CD4-positive, alpha-beta memory T cell (primary cell): Measurements from ENCODE around the gene ADAM30. TPM values are rescaled to one million over a fixed set of nuclear protein-coding genes. Genes with fewer than 3 reads are reported as not detected.

ENCODE experiments used
- CTCF ChIA-PET: fragments of 350-600 bp; sonication (Branson Sonifier 250); formaldehyde crosslinking; loops from one replicate; lab custom pipeline; 2021; ENCODE audit warnings: inconsistent platforms; ENCODE audit not compliant: partially characterized antibody; lab: Charles Lee
- POLR2A ChIA-PET: fragments of 350-600 bp; sonication (Branson Sonifier 250); formaldehyde crosslinking; loops from one replicate; lab custom pipeline; 2021; ENCODE audit not compliant: partially characterized antibody; lab: Charles Lee
- DNase-seq, 5 donors: peaks; one replicate each; pipeline versions ENCODE4 v3.0.0 to v3.0.0-alpha.2; 2020 to 2022; ENCODE audit warnings: mixed read lengths in 1 of 5
- H3K27ac ChIP-seq: one replicate; pipeline ENCODE4 v1.7.0; 2013; ENCODE audit warnings: low read depth, low read length
- H3K27me3 ChIP-seq: 2 replicates; pipeline ENCODE4 v1.7.0; 2013; ENCODE audit warnings: mild to moderate bottlenecking, low read length, moderate library complexity; ENCODE audit not compliant: insufficient read depth
- H3K36me3 ChIP-seq: 2 replicates; pipeline ENCODE4 v1.7.0; 2013; ENCODE audit warnings: mild to moderate bottlenecking, low read length, moderate library complexity; ENCODE audit not compliant: insufficient read depth
- H3K4me1 ChIP-seq: 2 replicates; pipeline ENCODE4 v1.7.0; 2013; ENCODE audit warnings: mild to moderate bottlenecking, low read length, moderate library complexity; ENCODE audit not compliant: insufficient read depth
- H3K4me3 ChIP-seq, 2 donors: one replicate each; pipeline ENCODE4 v1.7.0; 2013; ENCODE audit warnings: low read length in 2 of 2, mild to moderate bottlenecking in 1 of 2
- H3K9me3 ChIP-seq, 2 donors: one replicate each; pipeline ENCODE4 v1.7.0; 2013; ENCODE audit warnings: low read length in 2 of 2, control low read depth in 1 of 2; ENCODE audit not compliant: control insufficient read depth in 1 of 2
- H3K27ac Mint-ChIP-seq, 7 donors: one replicate each; pipeline ENCODE4 v1.8.0; 2020 to 2021; ENCODE audit warnings: mixed read lengths in 7 of 7, mild to moderate bottlenecking in 6 of 7, inconsistent platforms in 3 of 7, moderate library complexity in 3 of 7
- H3K27me3 Mint-ChIP-seq, 2 donors: one replicate each; pipeline ENCODE4 v1.8.0; 2020 to 2021; ENCODE audit warnings: mixed read lengths in 2 of 2
- H3K36me3 Mint-ChIP-seq, 2 donors: one replicate each; pipeline ENCODE4 v1.8.0; 2020 to 2021; ENCODE audit warnings: mixed read lengths in 2 of 2, inconsistent platforms in 1 of 2, mild to moderate bottlenecking in 1 of 2
- H3K4me1 Mint-ChIP-seq, 4 donors: one replicate each; pipeline ENCODE4 v1.8.0; 2020 to 2021; ENCODE audit warnings: mixed read lengths in 4 of 4, mild to moderate bottlenecking in 1 of 4
- H3K4me3 Mint-ChIP-seq, 8 donors: one replicate each; pipeline ENCODE4 v1.8.0; 2020 to 2021; ENCODE audit warnings: mixed read lengths in 8 of 8, mild to moderate bottlenecking in 7 of 8, moderate library complexity in 6 of 8, inconsistent platforms in 3 of 8
- H3K9me3 Mint-ChIP-seq, 8 donors: one replicate each; pipeline ENCODE4 v1.8.0; 2020 to 2021; ENCODE audit warnings: mixed read lengths in 8 of 8, mild to moderate bottlenecking in 5 of 8, inconsistent platforms in 3 of 8, moderate library complexity in 1 of 8
- intact Hi-C: fragments of 100-400 bp; cut with micrococcal nuclease; formaldehyde crosslinking; loops from one replicate; pipeline ENCODE4 v1.15.1; 2023
- polyA plus RNA-seq, 2 donors: library from polyadenylated mRNA; unstranded; fragments of 300-500 nt; fragmentation: Illumina TruSeq; gene quantifications; one replicate each; pipeline ENCODE4 v1.2.3, GENCODE V29; 2021
- total RNA-seq, 2 experiments: library from RNA; stranded (reverse); gene quantifications; one replicate each; pipeline ENCODE4 v1.2.3, GENCODE V29; 2021

Gene ADAM30
- total and polyA plus RNA-seq, 4 experiments from 2014 or later = not detected

GRCh38 chr1:119874186-119874585 is 22.1 kb downstream of the ADAM30 start:
- H3K9me3 Mint-ChIP-seq = peaks cover 0 to 3% (median 0%) of the 10 kb centered on the region in 8 donors
- Histone ChIP-seq H3K27ac (no peak overlapping the region), H3K9me3 (no peaks in the 10 kb centered on the region), H3K36me3 (no peaks in the 10 kb centered on the region), H3K4me1 (no peaks in the 10 kb centered on the region), H3K27me3 (no peaks in the 10 kb centered on the region), H3K4me3 (no peak overlapping the region)
- H3K27ac Mint-ChIP-seq = no peak overlapping the region
- H3K4me3 Mint-ChIP-seq = no peak overlapping the region
- CTCF ChIA-PET = interaction anchor here (1.0 to 1.7 kb wide), 2 partner anchors 10 to 12 kb away, joined by 5 to 6 read pairs; no protein-coding TSS in a partner anchor
- no peaks in the 10 kb centered on the region for H3K36me3 Mint-ChIP-seq
- POLR2A ChIA-PET = no interaction called here
- peaks cover 7 to 22% of the 10 kb centered on the region in 2 donors for H3K27me3 Mint-ChIP-seq
- no peaks in the 10 kb centered on the region for H3K4me1 Mint-ChIP-seq
- intact Hi-C loops = no loop called here
- no peak for DNase-seq

- no peaks in the 10 kb centered on the region for H3K27me3 ChIP-seq
- H3K9me3 ChIP-seq = no peaks in the 10 kb centered on the region
- H3K4me1 ChIP-seq = no peaks in the 10 kb centered on the region
- peaks cover 7 to 19% of the 10 kb centered on the region in 2 donors for H3K27me3 Mint-ChIP-seq
- no peaks in the 10 kb centered on the region for H3K4me1 Mint-ChIP-seq
- no peak overlapping the region for H3K4me3 ChIP-seq
- H3K9me3 Mint-ChIP-seq = peaks cover 0 to 3% (median 0%) of the 10 kb centered on the region in 8 donors
- DNase-seq = no peak
- no peak overlapping the region for H3K27ac Mint-ChIP-seq
- H3K27ac ChIP-seq = no peak overlapping the region
- ChIA-PET CTCF (interaction anchor here (1.0 to 1.7 kb wide), 2 partner anchors 11 to 13 kb away, joined by 5 to 6 read pairs; no protein-coding TSS in a partner anchor), POLR2A (no interaction called here)
- no peak overlapping the region for H3K4me3 Mint-ChIP-seq
- intact Hi-C loops = no loop called here
- H3K36me3 Mint-ChIP-seq = no peaks in the 10 kb centered on the region
- no peaks in the 10 kb centered on the region for H3K36me3 ChIP-seq
Measured at GRCh38 chr1:119873135-119874015, 22.9 kb downstream of the ADAM30 start.

DNA sequence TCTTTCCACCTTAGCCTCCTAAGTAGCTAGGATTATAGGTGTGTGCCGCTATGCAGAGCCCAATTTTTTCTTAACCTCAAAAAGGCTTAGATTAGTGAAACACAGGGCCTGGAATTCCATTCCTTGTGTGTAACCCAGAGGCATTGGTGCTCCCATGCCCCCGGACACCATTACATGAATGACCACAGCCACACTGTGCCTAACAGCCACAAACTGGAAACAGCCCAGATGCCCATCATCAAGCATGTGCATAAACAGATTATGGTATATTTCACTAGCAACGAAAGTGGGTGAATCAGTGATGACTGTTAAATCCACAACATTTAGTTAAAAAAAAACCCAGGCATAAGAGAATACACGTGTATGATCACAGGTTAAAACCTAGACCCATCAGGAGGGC is 24.4 kb downstream of the ADAM30 start:
- Histone ChIP-seq H3K27ac (no peak overlapping the region), H3K27me3 (no peaks in the 10 kb centered on the region), H3K36me3 (no peaks in the 10 kb centered on the region), H3K4me1 (no peaks in the 10 kb centered on the region), H3K9me3 (no peaks in the 10 kb centered on the region), H3K4me3 (no peak overlapping the region)
- H3K27ac Mint-ChIP-seq = no peak overlapping the region
- H3K4me1 Mint-ChIP-seq = no peaks in the 10 kb centered on the region
- no peak overlapping the region for H3K4me3 Mint-ChIP-seq
- H3K36me3 Mint-ChIP-seq = no peaks in the 10 kb centered on the region
- no peak for DNase-seq
- intact Hi-C loops = no loop called here
- peaks cover 0 to 3% (median 0%) of the 10 kb centered on the region in 8 donors for H3K9me3 Mint-ChIP-seq
- H3K27me3 Mint-ChIP-seq = peaks cover 5 to 17% of the 10 kb centered on the region in 2 donors
- ChIA-PET POLR2A (no interaction called here), CTCF (interaction anchor here (0.7 to 1.5 kb wide), 2 partner anchors 64 to 76 kb away, joined by 3 read pairs; no protein-coding TSS in a partner anchor)

DNA sequence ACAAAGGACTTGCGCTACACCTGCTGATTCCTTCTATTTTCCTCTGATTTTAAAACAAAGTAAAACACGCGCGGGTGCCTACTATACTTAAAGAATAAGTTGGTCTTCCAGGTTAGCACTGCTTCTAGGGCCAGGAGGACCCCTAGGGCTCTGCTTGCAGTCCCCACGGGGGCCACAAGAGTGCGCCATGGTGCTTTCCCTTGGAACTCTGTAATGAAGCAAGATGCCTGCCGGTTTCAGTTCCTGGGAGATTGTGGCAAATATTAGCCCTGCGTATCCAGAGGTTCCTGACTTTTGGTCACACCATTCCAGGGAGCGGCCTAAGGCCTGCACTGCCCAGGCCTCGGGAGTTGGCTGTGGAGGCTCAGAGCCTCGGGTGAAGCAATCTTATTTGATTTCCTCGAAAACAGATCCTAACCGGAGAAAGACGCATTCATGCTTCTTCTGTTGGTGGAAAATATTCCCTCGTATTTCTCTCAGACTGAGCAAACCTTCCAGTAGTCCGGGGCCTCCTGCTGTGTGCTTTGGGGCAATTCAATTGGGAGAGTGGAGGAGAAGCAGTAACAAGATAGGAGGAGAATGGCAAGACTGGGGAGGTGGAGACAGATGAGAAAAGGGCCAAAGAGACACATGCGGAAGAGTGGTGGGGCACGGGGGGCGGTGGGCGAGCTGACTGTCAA is 25.3 kb downstream of the ADAM30 start:
- CTCF ChIA-PET = interaction anchor here (1.5 kb wide), 1 partner anchor 63 kb away, joined by 3 read pairs; no protein-coding TSS in a partner anchor
- no peaks in the 10 kb centered on the region for H3K4me1 Mint-ChIP-seq
- H3K4me3 Mint-ChIP-seq = peak overlapping the region in 1 of 8 donors; percentile 35

DNA sequence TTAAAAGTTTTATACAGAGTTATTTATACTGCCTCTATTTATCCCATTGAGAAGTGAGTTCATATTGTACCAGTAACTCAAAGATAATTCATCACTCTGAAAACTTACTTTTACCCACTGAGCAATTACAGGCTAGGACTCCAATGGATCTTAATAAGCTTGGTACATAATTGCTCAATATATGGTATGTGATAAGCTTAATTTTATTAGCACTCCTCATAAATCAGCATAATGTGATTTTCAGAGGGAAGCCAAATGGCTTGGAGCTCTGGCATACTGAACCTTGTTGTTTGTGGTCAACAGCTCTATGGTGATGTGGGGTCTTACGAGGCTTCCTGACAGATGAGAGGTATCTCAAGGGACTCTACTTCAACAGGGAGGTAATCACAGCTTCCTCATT is 26.3 kb downstream of the ADAM30 start:
- no peaks in the 10 kb centered on the region for H3K27me3 ChIP-seq
- H3K4me3 ChIP-seq = no peak overlapping the region
- no peak overlapping the region for H3K27ac ChIP-seq
- no peak for DNase-seq
- no peak overlapping the region for H3K27ac Mint-ChIP-seq
- ChIA-PET CTCF (interaction anchor here (1.2 to 2.1 kb wide), 2 partner anchors 9 to 16 kb away, joined by 3 to 7 read pairs; no protein-coding TSS in a partner anchor), POLR2A (no interaction called here)
- no peaks in the 10 kb centered on the region for H3K4me1 Mint-ChIP-seq
- no peaks in the 10 kb centered on the region for H3K36me3 Mint-ChIP-seq
- H3K4me1 ChIP-seq = no peaks in the 10 kb centered on the region
- H3K36me3 ChIP-seq = no peaks in the 10 kb centered on the region
- H3K9me3 Mint-ChIP-seq = peaks cover 0 to 3% (median 0%) of the 10 kb centered on the region in 8 donors
- intact Hi-C loops = no loop called here
- H3K9me3 ChIP-seq = no peaks in the 10 kb centered on the region
- no peak overlapping the region for H3K4me3 Mint-ChIP-seq
- H3K27me3 Mint-ChIP-seq = peaks cover 5 to 17% of the 10 kb centered on the region in 2 donors

More for the DNA sequence above, 25.3 kb downstream of the ADAM30 start:
- H3K36me3 Mint-ChIP-seq = no peaks in the 10 kb centered on the region
- H3K27ac Mint-ChIP-seq = no peak overlapping the region
- Histone ChIP-seq H3K27ac (no peak overlapping the region), H3K36me3 (no peaks in the 10 kb centered on the region), H3K4me1 (no peaks in the 10 kb centered on the region), H3K4me3 (no peak overlapping the region), H3K9me3 (no peaks in the 10 kb centered on the region), H3K27me3 (no peaks in the 10 kb centered on the region)
- peaks cover 0 to 3% (median 0%) of the 10 kb centered on the region in 8 donors for H3K9me3 Mint-ChIP-seq
- intact Hi-C loops = no loop called here
- peak in 4 of 5 donors; percentile 8 to 29 (median 25) for DNase-seq
- peaks cover 5 to 17% of the 10 kb centered on the region in 2 donors for H3K27me3 Mint-ChIP-seq
- POLR2A ChIA-PET = no interaction called here

DNA sequence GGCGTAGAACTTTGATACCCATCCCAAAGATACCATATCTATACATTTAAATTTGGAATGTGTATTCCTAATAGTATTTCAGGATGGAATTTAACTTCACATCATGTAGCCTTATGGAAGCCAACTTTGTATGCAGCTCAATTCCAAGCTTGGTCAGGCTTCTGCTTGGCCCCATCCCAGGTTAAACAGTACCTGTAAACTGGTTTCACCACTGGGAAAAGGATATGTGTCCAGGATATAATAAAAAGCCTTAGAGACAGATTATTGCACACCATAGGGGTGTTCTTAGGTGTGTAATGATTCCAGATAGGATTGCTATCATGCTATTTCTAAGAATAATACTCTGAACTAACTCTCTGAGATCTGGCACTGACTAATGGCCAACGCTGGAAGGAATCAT is 28.1 kb downstream of the ADAM30 start:
- H3K27ac Mint-ChIP-seq = no peak overlapping the region
- Histone ChIP-seq H3K27ac (no peak overlapping the region), H3K4me3 (no peak overlapping the region), H3K9me3 (no peaks in the 10 kb centered on the region), H3K36me3 (no peaks in the 10 kb centered on the region), H3K4me1 (no peaks in the 10 kb centered on the region), H3K27me3 (no peaks in the 10 kb centered on the region)
- H3K27me3 Mint-ChIP-seq = peaks cover 4 to 14% of the 10 kb centered on the region in 2 donors
- H3K4me1 Mint-ChIP-seq = no peaks in the 10 kb centered on the region
- ChIA-PET POLR2A (no interaction called here), CTCF (interaction anchor here (0.7 to 1.3 kb wide), 2 partner anchors 14 to 18 kb away, joined by 3 to 4 read pairs; no protein-coding TSS in a partner anchor)
- no peaks in the 10 kb centered on the region for H3K36me3 Mint-ChIP-seq
- no peak overlapping the region for H3K4me3 Mint-ChIP-seq
- H3K9me3 Mint-ChIP-seq = peaks cover 0 to 3% (median 0%) of the 10 kb centered on the region in 8 donors
- no peak for DNase-seq
- intact Hi-C loops = no loop called here

GRCh38 chr1:119866451-119866850 is 29.9 kb downstream of the ADAM30 start:
- peaks cover 5 to 9% of the 10 kb centered on the region in 2 donors for H3K27me3 Mint-ChIP-seq
- no peaks in the 10 kb centered on the region for H3K4me1 Mint-ChIP-seq
- POLR2A ChIA-PET = no interaction called here

More at GRCh38 chr1:119866451-119866850, 29.9 kb downstream of the ADAM30 start:
- H3K36me3 Mint-ChIP-seq = no peaks in the 10 kb centered on the region
- H3K9me3 Mint-ChIP-seq = no peaks in the 10 kb centered on the region
- no peaks in the 10 kb centered on the region for H3K27me3 ChIP-seq
- no peak overlapping the region for H3K4me3 Mint-ChIP-seq
- CTCF ChIA-PET = no interaction called here
- H3K27ac Mint-ChIP-seq = no peak overlapping the region
- no peak for DNase-seq
- H3K9me3 ChIP-seq = no peaks in the 10 kb centered on the region
- H3K4me1 ChIP-seq = no peaks in the 10 kb centered on the region
- H3K36me3 ChIP-seq = no peaks in the 10 kb centered on the region
- H3K27ac ChIP-seq = no peak overlapping the region
- no peak overlapping the region for H3K4me3 ChIP-seq
- intact Hi-C loops = no loop called here
